ENCODE results near the gene TGFBRAP1.
A peak's percentile ranks its signal among the peaks of the same experiment; 100 is the strongest.

TGFBRAP1 gene

DNA sequence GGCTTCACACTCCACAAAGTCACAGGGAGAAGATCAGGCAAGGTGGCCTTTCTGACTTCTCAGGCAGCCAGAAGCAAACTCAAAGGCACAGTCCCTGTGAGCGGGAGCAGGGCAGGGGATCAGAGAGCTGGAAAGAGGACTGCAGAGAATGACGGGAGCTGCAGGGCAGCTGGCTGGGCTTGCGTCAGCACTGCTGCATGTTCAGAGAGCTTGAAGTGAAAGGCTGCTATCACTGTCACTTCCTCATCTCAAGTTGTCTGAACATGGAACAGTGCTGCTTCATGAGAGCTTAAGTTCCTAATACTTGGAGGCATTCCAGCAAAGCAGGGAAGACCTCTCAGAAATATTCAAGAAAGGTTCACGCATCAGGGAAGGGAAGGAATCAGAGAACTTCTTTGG lies 20.4 kb downstream of the TGFBRAP1 start:
- peak; percentile 44 to 47 for DNase-seq

DNA sequence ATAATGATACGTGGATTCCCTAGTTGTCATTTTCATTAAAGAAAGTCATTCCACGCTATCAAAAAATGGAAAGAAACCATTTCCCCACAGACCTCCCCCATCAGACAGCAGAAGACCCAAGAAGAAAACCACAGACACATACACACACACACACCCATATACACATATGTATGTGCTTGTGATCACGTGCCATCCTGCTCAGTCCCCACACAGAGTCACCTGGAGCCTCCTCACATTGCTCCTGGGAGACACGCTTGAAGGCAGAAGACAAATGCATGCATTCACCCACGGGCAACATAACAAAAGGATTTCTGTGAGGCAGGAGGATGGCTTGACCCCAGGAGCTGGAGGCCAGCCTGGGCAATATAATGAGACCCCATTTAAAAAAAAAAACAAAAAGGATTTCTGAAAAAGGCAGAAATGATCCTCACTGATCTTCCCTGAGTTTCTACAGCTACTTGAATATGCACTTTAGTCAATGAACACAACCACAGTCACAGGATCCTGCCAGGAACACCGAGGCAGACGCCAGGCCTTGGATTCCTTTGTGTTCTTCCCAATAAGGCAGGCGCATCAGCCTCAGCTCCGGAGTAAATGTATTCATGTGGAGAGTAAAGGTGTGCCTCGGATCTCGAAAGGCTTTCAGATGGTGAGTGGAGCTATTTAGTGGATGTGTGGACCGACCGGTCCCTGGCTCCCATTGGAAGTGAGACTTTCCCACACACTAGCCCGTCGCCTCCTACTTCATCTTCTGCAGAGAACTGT lies 21.0 kb downstream of the TGFBRAP1 start:
- no peak for DNase-seq

DNA sequence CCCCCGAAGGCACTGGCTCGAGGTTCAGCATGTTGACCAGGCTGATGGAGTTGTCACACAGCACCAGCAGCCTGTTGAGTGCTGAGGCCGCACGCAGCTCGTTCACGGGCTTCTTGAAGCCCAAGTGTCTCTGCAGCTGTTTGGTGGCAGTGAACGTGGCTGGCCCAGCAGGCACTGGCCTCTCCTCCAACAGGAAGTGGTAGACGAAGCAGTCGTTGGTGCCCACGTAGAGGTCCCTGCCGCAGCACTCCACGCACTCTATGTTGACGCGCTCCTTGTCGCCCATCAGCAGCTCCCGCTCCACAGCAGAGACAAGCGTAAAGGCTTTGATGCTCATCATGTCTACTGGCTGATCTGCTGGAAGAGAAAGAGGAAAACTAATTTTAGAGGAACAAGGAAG lies 21.6 kb downstream of the TGFBRAP1 start:
- no peak for DNase-seq

DNA sequence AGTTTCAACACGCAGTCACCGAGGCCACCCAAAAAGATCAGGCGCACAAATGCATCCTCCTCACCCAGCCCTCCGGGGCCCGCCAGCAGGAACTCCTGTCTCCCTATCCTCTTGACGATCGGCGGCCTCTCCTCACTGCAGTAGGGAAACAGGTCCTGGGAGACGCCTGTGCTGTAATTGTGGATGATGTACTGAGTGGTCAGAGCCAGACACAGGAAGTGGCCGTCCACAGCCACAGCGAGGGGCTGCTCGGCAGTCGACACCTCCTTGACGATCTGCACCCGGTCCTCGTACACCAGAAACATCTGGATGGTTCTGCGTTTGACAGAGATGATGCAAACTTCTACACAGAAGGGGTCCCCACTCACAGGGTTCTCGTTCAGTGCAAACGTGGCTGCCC lies 22.0 kb downstream of the TGFBRAP1 start:
- DNase-seq, result no peak

DNA sequence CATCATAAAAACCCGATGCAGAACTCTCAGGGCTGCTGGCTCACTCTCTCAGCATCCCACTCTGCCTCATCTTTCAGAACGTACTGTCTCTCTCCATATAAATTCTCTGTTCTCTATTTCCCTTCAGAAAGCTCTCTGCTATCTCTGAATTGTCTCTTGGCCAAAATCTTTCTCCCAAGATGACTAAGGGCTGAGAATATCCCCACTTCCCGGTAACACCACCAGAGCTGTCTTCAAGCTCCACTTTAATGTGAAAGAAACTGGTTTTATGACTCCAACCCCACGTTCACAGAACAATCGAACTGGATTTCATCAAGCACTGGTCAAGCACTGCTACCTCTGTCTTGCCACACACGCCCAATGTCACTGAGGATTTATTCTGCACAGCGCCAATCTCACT lies 22.4 kb downstream of the TGFBRAP1 start:
- DNase-seq, result no peak

DNA sequence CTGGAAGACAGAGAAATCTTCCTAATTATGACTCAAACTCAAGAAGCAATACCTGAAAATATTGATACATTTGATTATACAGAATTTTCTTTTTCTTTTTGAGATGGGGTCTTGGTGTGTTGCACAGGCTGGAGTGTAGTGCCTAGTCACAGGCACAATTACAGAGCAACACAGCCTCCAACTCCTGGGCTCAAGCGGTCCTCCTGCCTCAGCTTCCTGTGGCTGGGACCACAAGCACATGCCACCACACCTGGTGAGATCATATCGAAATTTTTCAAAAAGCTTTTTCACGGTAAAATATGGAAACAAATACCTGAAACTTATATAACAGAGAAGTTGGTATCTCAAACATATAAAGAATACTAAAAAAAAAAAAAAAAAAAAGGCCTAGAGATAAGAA lies 27.9 kb downstream of the TGFBRAP1 start:
- DNase-seq, result no peak

DNA sequence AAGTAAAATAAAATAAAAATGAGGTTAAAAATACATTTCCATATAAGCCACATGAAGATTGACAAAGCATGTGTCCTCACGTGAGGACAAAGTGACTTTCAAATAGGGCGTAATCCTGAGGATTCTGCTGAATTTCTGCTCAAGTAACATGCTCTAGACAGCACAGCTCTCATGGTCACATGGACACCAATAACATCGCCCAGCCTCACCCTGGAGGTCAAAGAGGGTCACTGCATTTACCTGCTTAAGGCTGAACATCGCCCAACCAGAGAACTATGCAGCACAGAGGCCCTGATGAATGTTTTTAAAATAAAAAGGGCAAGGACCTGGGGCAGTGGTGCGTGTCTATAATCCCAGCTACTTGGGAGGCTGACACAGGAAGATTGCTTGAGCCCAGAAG lies 30.2 kb downstream of the TGFBRAP1 start:
- no peak for DNase-seq

DNA sequence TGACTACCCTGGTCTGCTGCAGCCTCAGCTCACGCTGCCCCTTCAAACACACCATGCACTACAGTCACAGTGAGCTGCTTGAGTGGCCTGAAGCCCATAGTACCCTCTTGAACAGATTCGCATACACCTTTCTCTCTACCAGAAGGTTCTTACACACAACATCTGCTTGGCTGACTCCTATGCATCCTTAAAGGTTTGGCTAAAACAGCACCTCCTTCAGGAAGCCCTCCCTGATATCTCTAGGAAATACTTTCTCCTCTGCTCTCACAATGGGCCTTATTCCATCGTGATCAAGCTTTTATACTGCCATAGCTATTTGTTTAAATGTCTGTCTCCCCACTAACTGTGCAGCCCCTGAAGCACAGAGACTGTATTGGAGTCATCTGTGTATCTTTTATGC lies 31.5 kb downstream of the TGFBRAP1 start:
- no peak for DNase-seq

DNA sequence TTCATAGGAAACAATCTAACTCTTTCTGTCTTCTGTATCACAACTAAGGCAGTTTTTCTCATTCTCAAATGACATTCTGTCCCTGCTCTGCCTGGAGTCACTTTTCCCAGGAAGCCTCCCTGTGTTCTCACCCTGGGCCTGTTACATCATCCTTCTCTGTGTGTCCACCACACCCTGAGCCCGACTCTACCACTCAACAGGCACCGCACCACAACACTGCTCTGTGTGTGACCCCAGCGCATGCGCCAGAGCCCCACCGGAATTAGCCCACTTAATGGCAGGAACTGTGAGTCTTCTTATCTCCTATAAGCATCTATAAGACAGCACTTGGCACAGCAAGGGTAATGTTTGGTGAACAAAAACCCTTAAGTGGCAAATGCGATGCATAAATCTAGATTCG lies 32.3 kb downstream of the TGFBRAP1 start:
- no peak for DNase-seq

DNA sequence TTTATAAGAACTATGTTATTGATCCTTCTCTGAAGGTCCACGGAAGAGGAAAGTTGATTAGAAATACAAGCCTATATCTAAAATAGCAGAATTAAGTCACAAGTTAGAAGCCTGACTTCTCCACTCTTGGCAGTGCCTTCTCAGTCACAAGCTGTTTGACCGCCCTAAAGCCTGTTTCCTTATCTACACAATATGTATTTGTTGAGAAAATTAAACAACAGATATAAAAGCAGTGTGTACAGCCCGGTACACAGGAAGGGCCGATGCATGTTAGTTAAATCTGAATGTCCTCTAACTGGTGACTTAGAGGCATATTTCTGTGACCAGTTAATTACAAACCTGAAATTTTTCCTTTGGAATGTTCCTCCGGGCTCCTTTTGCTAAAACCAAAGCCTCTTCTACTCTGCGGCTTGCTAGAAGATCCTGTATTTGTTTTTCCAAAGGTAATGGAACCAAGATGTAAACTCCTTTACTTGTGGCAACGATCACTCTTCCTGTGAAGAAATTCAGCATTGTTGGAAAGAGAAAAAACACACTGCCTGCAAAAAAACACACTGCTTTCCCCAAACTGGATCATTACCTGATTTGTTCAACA lies 33.4 kb downstream of the TGFBRAP1 start:
- no peak for DNase-seq

DNA sequence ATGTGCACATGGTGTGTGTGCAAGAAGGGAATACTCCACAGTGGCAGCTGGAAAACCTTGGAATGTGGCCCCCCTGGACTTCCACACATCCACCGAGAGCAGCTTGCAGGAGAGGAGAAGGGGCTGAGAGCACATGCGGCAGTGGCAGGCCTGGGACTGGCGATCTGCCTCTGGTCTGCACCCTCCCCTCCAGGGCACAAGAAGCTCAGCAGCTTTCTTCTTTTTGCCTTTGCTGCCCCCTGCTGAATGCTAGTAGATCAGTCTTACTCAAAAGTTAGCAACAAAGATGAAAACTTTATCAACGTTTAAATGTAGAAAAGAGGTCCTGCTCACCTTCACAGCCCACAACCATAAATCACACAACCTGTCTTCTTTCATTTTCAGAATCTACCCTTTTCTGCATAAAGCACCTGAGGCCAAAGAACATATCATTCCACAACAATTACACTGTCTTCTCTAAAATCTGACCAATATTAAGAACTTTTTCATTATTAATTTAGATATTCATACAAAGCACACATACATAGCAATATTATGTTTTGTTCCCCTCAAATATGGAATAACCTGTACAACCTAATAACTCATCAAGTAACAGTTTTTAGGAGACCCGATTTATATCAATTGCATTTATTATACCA lies 34.6 kb downstream of the TGFBRAP1 start:
- DNase-seq, result peak; percentile 68 to 78

DNA sequence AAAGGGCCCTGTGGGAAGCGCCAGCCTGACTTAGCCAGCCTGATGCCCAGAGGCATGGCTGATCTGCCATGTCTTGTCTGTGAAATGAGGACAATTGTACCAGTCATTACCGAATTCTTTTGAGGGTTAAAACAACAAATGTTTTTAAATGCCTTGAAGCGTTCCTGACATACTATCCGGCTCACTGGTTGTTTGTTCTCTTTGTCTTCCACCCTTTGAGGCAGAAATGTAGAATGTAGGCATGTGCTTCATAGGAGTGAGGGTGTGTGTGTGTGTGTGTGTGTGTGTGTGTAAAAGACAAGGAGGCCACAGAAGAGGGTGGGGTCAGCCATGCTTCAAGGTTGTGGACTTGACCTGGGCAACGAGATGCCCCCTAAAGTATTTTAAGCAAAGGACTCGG lies 35.5 kb downstream of the TGFBRAP1 start:
- DNase-seq, result no peak

DNA sequence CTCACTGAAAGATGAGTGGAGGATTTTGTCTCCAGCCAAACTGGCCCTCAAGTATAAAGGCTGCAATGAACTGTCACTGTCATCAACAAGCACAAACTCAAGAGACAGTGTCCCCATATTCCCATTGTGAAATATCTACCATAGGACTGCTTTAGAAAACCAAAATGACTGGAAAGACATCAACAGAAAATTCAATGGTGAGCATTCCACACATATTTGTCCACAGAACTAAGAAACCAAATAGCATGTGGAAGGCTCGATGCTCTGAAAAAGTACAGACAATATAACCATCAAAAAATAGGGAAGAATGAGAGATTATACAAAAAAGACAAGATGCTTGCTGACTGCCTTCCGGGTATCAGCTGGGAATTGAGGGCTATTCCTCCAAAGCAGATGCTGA lies 37.6 kb downstream of the TGFBRAP1 start:
- DNase-seq, result no peak

DNA sequence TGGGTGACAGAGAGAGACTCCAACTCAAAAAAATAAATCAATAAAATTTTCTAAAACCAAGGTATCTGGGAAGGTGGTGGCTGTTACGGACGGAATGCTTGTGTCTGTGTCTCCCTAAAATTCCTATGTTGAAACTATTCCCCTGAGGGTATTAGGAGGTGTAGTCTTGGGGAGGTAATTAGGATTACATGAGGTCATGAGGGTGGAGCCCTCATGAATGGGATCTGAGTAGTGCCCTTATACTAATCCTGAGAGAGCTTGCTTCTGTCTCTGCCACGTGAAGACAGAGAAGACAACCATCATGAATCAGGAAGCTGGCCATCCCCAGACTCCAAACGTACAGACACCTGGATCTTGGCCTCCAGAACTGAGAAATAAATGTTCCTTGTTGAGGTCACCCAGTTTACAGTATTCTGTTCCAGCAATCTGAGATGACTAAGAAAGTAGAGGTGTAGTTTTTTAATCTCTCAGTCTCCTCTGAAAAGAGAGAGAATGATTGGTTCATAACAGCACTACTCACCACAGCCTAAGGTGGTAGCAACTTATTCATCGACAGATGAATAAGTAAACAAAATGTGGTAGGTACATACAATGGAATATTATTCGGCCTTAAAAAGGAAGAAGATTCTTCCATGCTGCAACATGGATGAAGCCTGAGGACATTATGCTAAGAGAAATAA lies 38.4 kb downstream of the TGFBRAP1 start:
- DNase-seq, result no peak

DNA sequence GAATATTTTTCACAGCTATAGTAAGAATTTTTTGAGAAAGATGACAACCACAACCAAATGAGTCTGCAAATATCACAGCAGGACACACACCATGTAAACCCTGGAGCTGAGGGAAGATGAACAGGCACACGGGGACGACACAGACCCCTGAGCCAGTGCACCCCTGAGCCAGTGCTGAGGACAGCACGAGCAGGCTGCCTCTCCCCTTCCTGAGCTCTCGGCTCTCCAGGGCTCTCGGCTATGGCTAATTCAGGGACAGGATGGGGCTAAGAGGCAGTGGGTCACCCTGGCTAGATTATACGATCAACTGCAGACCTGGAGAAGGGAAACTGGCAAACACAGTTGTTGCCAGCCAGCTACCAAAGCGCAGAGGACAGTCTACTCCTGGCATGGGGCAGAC lies 41.4 kb downstream of the TGFBRAP1 start:
- DNase-seq, result no peak

DNA sequence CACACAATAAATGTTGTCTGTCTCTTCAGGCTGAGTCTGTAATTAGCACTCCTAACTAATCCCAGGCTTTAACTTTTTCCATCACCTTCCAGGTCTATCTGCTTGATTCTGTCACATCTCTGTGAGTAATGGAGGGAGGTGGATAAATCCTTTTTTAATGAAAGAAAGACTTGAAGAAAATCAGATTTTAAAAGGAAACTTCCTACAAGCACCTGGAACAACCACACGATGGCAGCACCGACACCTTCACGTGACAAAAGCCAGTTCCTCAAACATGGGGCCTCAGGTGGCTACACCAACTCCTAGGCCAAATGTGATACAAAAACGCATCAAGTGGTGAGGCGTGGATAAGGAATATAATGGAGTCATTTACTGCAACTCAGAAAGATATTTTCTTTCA lies 41.8 kb downstream of the TGFBRAP1 start:
- DNase-seq, result no peak

DNA sequence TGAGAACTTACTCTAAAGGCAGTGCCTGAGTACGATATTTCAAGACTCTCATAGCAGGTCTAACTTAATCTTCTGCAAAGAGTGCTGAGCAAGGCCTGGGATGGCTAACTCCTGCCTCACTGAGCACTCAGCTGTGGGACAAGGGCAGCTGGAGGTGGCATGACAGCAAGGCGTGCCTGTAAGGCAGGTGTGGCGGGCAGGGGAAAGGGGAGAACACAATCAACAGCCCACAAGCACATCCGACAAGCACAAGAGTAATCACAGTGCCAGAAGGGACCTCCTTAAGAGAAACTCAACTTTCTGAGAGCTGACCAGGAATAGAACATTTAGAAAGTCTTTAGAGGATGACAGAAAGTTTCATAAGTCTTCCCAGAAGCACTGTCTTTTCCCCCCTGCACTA lies 46.0 kb downstream of the TGFBRAP1 start:
- DNase-seq, result no peak

DNA sequence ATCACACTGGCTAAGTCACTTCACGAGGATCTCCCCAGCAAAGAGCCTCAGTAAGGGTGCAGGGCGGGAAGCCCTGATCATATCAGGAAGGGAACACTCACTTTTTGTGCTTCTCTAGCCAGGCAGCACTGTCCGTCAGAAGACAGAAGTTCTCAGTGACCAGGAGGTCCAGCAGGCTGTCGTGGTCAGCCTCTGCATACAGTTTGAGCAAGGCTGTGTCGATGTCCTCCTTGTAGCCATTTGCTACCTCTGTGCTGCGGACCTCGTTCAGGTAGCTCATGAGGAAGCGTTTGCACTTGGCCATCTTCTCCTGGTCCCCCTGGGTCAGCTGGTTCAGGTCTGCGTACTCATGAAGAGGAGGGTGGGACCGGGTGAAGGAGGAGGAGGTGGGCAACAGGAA lies 49.3 kb downstream of the TGFBRAP1 start:
- DNase-seq, result no peak

DNA sequence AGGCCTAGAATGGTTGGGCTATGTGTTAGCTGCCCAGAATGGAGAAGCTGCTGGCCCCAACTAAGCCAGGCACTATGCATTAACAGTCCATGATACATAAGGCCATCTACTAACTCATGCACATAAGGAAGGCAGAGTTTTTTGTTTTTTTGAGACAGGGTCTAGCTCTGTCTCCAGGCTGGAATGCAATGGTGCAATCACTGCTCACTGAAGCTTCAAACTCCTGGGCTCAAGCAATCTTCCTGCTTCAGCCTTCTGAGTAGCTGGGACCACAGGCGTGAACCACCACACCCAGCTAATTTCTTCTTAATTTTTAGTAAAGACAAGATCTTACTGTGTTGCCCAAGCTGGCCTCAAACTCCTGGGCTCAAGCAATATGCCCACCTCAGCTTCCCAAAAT lies 50.4 kb downstream of the TGFBRAP1 start:
- no peak for DNase-seq

DNA sequence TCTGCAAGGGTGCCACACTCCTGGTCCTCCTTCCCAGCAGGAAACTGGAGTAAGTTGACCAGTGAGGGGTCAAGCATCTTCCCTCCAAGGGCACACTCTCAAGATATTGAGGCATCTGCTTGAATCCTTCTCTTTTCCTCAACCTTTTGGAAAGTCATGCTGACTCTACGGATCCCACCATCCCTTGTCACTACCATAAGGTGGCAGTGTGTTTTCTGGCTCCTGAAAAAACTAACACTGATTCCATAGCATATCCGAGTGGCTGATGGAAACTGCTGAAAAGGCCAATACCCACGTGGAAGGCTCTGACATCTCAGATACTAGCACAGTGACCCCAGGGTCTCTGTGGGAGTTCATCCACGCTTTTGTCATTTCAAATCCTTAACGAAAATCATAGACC lies 50.9 kb downstream of the TGFBRAP1 start:
- no peak for DNase-seq

DNA sequence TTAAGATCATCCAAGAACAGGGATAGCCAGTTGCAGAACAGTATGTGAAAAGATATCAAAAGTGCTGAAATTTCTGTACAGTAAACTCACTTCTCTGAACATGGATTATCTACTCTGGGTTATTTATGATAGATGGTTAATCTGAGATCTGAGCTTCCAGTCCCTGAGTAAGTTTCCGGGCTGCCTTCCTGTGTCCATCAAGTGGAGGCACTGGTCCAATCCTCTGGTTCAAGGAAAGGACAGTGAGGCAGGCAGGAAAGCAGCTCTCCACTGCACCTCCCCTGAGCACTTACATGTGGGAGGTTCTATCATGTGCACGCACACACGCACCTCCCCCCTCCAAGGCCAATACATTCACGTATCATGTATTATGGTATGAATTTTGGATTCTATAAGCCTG lies 55.5 kb downstream of the TGFBRAP1 start:
- DNase-seq, result no peak

DNA sequence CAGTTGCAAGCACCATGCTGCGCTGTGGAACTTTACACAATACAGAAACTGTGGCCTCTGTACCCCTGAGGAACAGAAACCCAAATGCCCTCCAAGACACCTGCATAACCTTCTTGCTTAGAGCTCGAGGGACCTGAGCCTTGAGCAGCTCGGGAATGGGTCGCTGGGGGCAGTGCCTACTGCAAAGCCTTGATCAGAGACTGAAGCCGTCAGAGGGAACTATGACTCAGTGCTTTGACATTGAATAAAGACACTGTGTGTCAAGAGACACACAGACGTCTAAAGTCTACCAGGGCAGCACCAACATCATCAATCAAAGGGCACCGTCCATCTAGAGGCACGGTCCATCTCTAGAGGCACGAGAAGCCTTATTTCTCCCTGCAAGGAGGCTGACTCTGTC lies 57.4 kb downstream of the TGFBRAP1 start:
- no peak for DNase-seq

DNA sequence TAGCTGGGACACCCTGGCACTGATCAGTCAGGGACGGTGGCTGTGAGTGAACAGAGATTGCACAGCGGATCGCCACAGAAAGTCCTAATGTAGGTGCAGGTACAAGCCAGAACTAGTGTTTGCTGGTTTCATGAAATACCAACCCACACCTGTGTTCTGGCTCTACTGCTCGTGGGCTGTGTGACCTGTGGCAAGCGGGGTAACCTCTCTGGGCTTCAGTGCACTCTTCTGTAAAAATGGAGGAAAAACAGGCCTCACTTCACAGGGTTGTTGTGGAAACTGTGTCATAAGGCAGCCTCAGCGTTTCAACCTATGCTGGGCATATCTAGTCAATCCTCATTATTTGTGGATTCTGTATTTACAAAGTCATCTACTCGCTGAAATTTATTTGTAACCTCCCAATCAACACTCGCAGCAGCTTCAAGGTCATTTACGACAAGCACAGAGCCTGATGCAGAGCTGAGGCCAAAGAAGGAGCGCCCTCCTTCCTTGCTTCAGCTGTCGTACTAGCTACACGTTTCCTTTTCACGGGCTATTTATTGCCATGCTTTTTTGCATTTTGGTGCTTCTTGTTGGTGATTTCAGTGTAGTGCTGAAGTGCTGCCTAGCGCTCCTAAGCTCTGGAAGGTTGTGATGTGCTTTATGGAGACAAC lies 58.0 kb downstream of the TGFBRAP1 start:
- no peak for DNase-seq

Measured in hippocampal formation (tissue), 2 donors.